Measurements from ENCODE around the gene PORCN. TPM values are rescaled to one million over a fixed set of nuclear protein-coding genes. Genes with fewer than 3 reads are reported as not detected.

PORCN gene
- total RNA-seq, 2 donors from 2014 or later, result 15.1 to 61.7 TPM

DNA sequence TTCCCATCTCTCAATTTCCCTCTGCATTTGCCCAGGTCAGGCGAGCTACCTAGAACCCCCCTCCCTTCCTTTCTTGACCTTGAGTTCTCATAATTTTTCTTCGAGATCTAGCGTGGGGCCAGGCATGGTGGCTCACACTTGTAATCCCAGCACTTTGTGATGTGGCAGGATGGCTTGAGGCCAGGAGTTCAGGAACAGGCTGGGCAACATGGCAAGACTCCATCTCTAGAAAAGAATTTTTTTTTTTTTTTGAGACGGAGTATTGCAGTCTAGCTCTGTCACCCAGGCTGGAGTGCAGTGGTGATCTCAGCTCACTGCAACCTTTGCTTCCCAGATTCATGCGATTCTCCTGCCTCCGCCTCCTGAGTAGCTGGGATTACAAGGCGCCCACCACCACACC lies 4.5 kb upstream of the PORCN start:
- H3K9me3 ChIP-seq, result no peaks in the 10 kb centered on the region
- no peaks in the 10 kb centered on the region for H3K27me3 ChIP-seq (replicated peaks; ENCODE audit: insufficient read depth)
- no peak for DNase-seq (ENCODE audit: low spot score)
- intact Hi-C loops (cut with DNase I), result no loop called here
- no peak overlapping the region for H3K27ac ChIP-seq
- TF ChIP-seq POLR2AphosphoS5 (IDR thresholded peaks at IDR 0.05), result no peak
- H3K4me1 ChIP-seq (replicated peaks), result no peaks in the 10 kb centered on the region
- no peaks in the 10 kb centered on the region for H3K36me3 ChIP-seq
- no peak overlapping the region for H3K4me3 ChIP-seq
- 73% methylated on average over 7 of the region's 7 CpGs for WGBS

- intact Hi-C loops (cut with DNase I), result no loop called here
- Histone ChIP-seq H3K9me3 (no peaks in the 10 kb centered on the region), H3K4me1 (replicated peaks) (no peaks in the 10 kb centered on the region), H3K4me3 (no peak overlapping the region), H3K36me3 (no peaks in the 10 kb centered on the region), H3K27ac (no peak overlapping the region), H3K27me3 (replicated peaks; ENCODE audit: insufficient read depth) (no peaks in the 10 kb centered on the region)
- no peak for TF ChIP-seq POLR2A (IDR thresholded peaks at IDR 0.05)
- no peak for TF ChIP-seq CTCF (IDR thresholded peaks at IDR 0.05)
- no peak for DNase-seq (ENCODE audit: low spot score)
- WGBS, result 86% methylated on average over 5 of the region's 5 CpGs
Observed at GRCh38 chrX:48505481-48505880, 3.3 kb upstream of the PORCN start.

- TF ChIP-seq CTCF (IDR thresholded peaks at IDR 0.05), result no peak
- no peak for TF ChIP-seq POLR2A (IDR thresholded peaks at IDR 0.05)
- no peak for TF ChIP-seq POLR2AphosphoS5 (IDR thresholded peaks at IDR 0.05)
- H3K36me3 ChIP-seq, result no peaks in the 10 kb centered on the region
- H3K9me3 ChIP-seq, result no peaks in the 10 kb centered on the region
- H3K4me1 ChIP-seq (replicated peaks), result no peaks in the 10 kb centered on the region
- intact Hi-C loops (cut with DNase I), result no loop called here
- H3K27me3 ChIP-seq (replicated peaks; ENCODE audit: insufficient read depth), result no peaks in the 10 kb centered on the region
- H3K4me3 ChIP-seq, result no peak overlapping the region
- no peak overlapping the region for H3K27ac ChIP-seq
- no peak for DNase-seq (ENCODE audit: low spot score)
- WGBS, result 88% methylated on average over 5 of the region's 5 CpGs
Observed at GRCh38 chrX:48507246-48507645, 1.5 kb upstream of the PORCN start.

GRCh38 chrX:48509245-48509590 lies 426 bp downstream of the PORCN start:
- peak overlapping the region; percentile 43 to 58 for H3K4me3 ChIP-seq
- H3K27ac ChIP-seq, result peak overlapping the region; percentile 61 to 63
- H3K27me3 ChIP-seq (replicated peaks; ENCODE audit: insufficient read depth), result no peaks in the 10 kb centered on the region
- intact Hi-C loops (cut with DNase I), result no loop called here
- H3K9me3 ChIP-seq, result no peaks in the 10 kb centered on the region
- no peaks in the 10 kb centered on the region for H3K4me1 ChIP-seq (replicated peaks)
- no peaks in the 10 kb centered on the region for H3K36me3 ChIP-seq
- DNase-seq (ENCODE audit: low spot score), result no peak
- TF ChIP-seq POLR2A (IDR thresholded peaks at IDR 0.05), result no peak
- TF ChIP-seq CTCF (IDR thresholded peaks at IDR 0.05), result no peak
- TF ChIP-seq POLR2AphosphoS5 (IDR thresholded peaks at IDR 0.05), result no peak
- 0% methylated on average over 10 of the region's 16 CpGs for WGBS

DNA sequence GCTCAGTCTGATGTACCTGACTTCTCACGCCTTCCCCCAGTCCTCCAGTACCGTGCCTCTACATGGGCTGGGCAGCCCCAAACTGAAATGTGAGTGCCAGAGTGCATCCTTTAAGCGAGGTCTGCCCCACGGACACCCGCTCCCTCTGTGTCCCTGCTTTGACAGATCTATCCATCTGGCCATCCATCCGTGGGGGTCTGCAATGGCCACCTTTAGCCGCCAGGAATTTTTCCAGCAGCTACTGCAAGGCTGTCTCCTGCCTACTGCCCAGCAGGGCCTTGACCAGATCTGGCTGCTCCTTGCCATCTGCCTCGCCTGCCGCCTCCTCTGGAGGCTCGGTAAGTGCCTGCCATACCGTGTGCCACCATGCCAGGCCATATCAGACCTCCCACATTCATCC lies 827 bp downstream of the PORCN start:
- H3K4me3 ChIP-seq, result peak overlapping the region; percentile 43 to 58
- no peak overlapping the region for H3K27ac ChIP-seq
- no peaks in the 10 kb centered on the region for H3K27me3 ChIP-seq (replicated peaks; ENCODE audit: insufficient read depth)
- no peak for DNase-seq (ENCODE audit: low spot score)
- intact Hi-C loops (cut with DNase I), result no loop called here
- no peaks in the 10 kb centered on the region for H3K36me3 ChIP-seq
- H3K4me1 ChIP-seq (replicated peaks), result no peaks in the 10 kb centered on the region
- WGBS, result 21% methylated on average over 7 of the region's 11 CpGs
- no peaks in the 10 kb centered on the region for H3K9me3 ChIP-seq
- no peak for TF ChIP-seq CTCF (IDR thresholded peaks at IDR 0.05)
- no peak for TF ChIP-seq POLR2A (IDR thresholded peaks at IDR 0.05)
- TF ChIP-seq POLR2AphosphoS5 (IDR thresholded peaks at IDR 0.05), result no peak
